Small intestine (tissue), 7 donors: ENCODE data around the gene NGF. TPM values are rescaled to one million over a fixed set of nuclear protein-coding genes. Genes with fewer than 3 reads are reported as not detected.

Source experiments
- DNase-seq, 2 donors: peaks; one replicate each; pipeline versions ENCODE4 v3.0.0 to v3.0.0-alpha.2; 2013
- FAIRE-seq: peaks from 2 replicates; lab custom pipeline; 2012; peaks lifted over from hg19 to GRCh38; lab: Jason Lieb, UNC
- H3K27ac ChIP-seq, 3 donors: one replicate each; pipeline ENCODE4 v1.5.1; 2013; ENCODE audit warnings: low read length in 2 of 3, mild to moderate bottlenecking in 2 of 3, control low read depth in 1 of 3, inconsistent platforms in 1 of 3, low read depth in 1 of 3, moderate library complexity in 1 of 3
- H3K27me3 ChIP-seq, 3 donors: one replicate each; pipeline ENCODE4 v1.6.1; 2013; ENCODE audit warnings: low read length in 3 of 3, inconsistent platforms in 1 of 3; ENCODE audit not compliant: control insufficient read depth in 3 of 3, insufficient read depth in 3 of 3
- H3K36me3 ChIP-seq, 3 donors: one replicate each; pipeline ENCODE4 v1.6.1; 2013; ENCODE audit warnings: low read length in 3 of 3, inconsistent platforms in 1 of 3, low read depth in 1 of 3, mild to moderate bottlenecking in 1 of 3, moderate library complexity in 1 of 3; ENCODE audit not compliant: control insufficient read depth in 3 of 3, insufficient read depth in 2 of 3
- H3K4me1 ChIP-seq, 3 donors: one replicate each; pipeline ENCODE4 v1.6.1; 2013; ENCODE audit warnings: low read length in 2 of 3, inconsistent platforms in 1 of 3, low read depth in 1 of 3, mild to moderate bottlenecking in 1 of 3, moderate library complexity in 1 of 3; ENCODE audit not compliant: control insufficient read depth in 3 of 3, insufficient read depth in 2 of 3
- H3K4me3 ChIP-seq, 3 donors: one replicate each; pipeline ENCODE4 v1.5.1; 2013; ENCODE audit warnings: low read length in 3 of 3, control low read depth in 1 of 3, inconsistent platforms in 1 of 3, low read depth in 1 of 3, mild to moderate bottlenecking in 1 of 3, moderate library complexity in 1 of 3
- H3K9me3 ChIP-seq, 2 donors: one replicate each; pipeline ENCODE4 v1.6.1; 2013; ENCODE audit warnings: low read depth in 1 of 2, low read length in 1 of 2; ENCODE audit not compliant: control insufficient read depth in 2 of 2, insufficient read depth in 1 of 2
- WGBS, 3 donors: extraction: QIAGEN DNeasy Blood & Tissue Kit; methylation state at CpG; one replicate each; pipeline ENCODE4 v1.1.7; 2013; 5-methylcytosine and 5-hydroxymethylcytosine counted together
- polyA plus RNA-seq, 4 donors: library from polyadenylated mRNA; stranded (reverse) in 3 of 4; unstranded in 1 of 4; fragments of 200-250 nt in 3 of 4; fragments of 120-200 nt in 1 of 4; gene quantifications; one replicate each; pipeline versions ENCODE4 v1.2.1 to v1.2.3, GENCODE V29; 2013
- donor health status: healthy with polysubstance abuse.
- donor health status: control.
- donor health status: control.
- donor health status: Bipolar disorder and iron deficiency.
- donor health status: healthy.

NGF gene
- polyA plus RNA-seq, 4 donors, result 0.27 to 3.0 TPM; not detected in 2

DNA sequence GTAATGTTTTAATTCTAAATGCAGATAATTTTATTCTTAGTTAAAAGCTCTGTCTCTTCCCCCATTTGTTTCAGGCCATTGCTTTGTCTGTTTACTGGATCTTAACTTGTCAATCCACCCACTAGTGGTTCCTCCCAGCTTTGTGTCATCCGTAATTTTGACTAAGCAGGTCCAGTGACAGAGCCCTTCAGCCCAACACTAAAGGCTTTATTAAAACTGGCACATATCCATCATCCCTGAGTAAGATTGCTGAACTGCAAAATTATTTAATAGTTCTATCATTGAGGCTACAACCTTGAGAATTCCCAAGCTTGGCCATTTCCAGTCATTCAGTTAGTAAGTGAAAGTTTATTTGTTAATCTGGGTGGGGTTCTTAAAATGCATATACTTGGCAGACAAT is 96.7 kb downstream of the NGF start:
- 84 to 96% (median 86%) methylated on average over 1 of the region's 1 CpG for WGBS, 3 donors
- Histone ChIP-seq H3K36me3 (no peaks in the 10 kb centered on the region), H3K27me3 (no peaks in the 10 kb centered on the region), H3K27ac (no peak overlapping the region), H3K4me3 (no peak overlapping the region), H3K4me1 (peaks cover 0 to 7% (median 6%) of the 10 kb centered on the region in 3 donors), H3K9me3 (no peaks in the 10 kb centered on the region)
- DNase-seq (no peak), FAIRE-seq (no peak)

DNA sequence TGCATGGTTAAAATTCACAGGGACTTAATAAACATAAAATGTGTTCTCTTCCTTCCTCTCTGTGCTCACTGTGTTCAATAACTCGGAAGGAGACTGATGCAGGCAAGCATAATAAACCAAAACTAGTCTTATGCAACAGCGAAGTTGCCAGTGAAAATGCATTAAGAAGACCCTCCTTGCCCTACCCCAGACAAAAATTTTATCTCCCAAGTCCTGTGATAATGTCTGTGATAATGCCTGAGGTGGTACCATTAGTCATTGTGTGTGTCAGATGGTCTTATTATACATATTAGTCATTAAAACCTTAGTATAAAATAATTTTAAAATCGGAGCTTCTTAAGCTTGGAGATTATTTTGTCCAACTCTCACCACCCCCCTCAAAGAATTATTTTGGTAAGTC is 97.8 kb downstream of the NGF start:
- 67 to 89% (median 69%) methylated on average over 3 of the region's 3 CpGs for WGBS, 3 donors
- Histone ChIP-seq H3K4me3 (no peak overlapping the region), H3K4me1 (peaks cover 0 to 7% (median 6%) of the 10 kb centered on the region in 3 donors), H3K27ac (no peak overlapping the region), H3K9me3 (no peaks in the 10 kb centered on the region), H3K36me3 (peaks cover 0 to 2% (median 0%) of the 10 kb centered on the region in 3 donors), H3K27me3 (no peaks in the 10 kb centered on the region)
- no peak for FAIRE-seq
- DNase-seq, result no peak

DNA sequence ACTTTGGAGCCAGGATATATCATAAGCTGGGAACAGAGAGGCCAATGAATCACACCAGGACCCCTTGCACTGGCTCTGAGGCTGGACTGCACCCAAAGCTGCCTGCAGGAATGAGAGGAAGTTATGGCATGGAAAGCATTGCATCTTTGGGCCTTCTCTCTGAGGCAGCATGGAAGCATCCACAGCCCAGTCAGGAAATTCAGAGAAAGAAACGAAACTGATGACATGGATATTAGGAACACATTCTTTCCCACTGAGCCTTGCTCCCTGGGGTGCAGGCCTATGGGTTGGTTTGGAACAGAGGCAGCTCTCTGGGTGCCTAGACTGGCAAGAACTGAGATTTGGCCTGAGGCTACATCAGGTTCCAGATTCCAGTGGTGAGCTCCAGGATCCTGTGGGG is 98.6 kb downstream of the NGF start:
- peaks cover 0 to 2% (median 0%) of the 10 kb centered on the region in 3 donors for H3K36me3 ChIP-seq
- no peak overlapping the region for H3K4me3 ChIP-seq
- WGBS, 3 donors, result 67 to 80% (median 73%) methylated on average over 1 of the region's 1 CpG
- DNase-seq, result no peak
- H3K27me3 ChIP-seq, result no peaks in the 10 kb centered on the region
- no peaks in the 10 kb centered on the region for H3K9me3 ChIP-seq
- no peak for FAIRE-seq
- H3K4me1 ChIP-seq, result peaks cover 0 to 7% (median 6%) of the 10 kb centered on the region in 3 donors
- H3K27ac ChIP-seq, result no peak overlapping the region

DNA sequence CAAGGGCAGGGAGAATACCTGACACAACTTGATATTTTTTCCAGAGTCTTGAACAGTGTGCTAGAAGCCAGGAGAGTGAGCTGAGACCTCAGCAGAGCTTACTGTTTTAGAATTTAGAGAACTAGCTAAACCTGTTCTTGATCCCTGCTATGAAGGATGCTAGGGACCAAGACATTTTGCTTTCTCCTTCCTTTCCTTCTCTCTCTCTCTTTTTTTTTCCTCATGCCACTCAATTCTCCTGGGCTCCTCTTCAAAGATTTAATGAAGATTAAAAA is 99.0 kb downstream of the NGF start:
- H3K36me3 ChIP-seq, result peaks cover 0 to 2% (median 0%) of the 10 kb centered on the region in 3 donors
- H3K4me3 ChIP-seq, result no peak overlapping the region
- H3K27me3 ChIP-seq, result no peaks in the 10 kb centered on the region
- FAIRE-seq (no peak), DNase-seq (no peak)
- no peaks in the 10 kb centered on the region for H3K9me3 ChIP-seq
- peaks cover 0 to 7% (median 6%) of the 10 kb centered on the region in 3 donors for H3K4me1 ChIP-seq
- no peak overlapping the region for H3K27ac ChIP-seq

DNA sequence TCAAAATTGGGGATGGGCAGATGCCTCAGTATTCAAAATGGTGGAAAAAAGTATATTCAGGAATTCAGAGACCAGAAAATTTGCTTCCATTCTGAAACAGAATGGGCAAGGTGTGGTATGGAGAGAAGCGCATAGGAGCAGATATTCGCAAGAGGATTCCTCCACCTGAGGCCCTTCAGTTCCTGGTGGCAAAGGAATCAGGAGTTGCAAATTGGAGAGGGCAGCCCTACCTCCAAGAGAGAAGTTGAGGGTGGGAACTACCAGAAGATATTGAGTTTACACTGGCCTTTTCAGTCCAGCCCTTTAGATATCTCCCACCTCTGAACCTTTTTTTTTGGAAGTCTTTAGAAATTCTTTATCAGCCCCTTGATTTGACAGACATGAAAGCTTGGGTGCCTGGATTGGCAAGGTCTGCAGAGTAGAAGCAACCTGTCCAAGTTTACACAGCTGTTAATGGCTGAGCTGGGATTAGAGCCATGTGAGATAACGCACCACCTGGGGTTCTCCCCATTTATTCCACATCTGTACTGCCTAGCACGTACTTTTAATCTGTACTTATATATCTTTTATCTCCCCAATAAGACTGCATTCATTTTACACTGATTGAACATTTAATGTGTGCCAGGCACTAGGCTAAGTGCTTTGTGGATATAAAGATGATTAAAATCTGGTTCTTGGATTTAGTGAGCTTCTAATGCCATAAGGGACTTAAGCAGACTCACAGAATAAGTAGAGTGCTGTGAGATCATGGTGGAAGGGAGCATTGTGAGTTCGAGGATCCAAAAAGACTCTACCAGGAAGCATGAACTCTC is 99.5 kb downstream of the NGF start:
- peaks cover 0 to 7% (median 6%) of the 10 kb centered on the region in 3 donors for H3K4me1 ChIP-seq
- no peaks in the 10 kb centered on the region for H3K9me3 ChIP-seq
- no peaks in the 10 kb centered on the region for H3K27me3 ChIP-seq
- WGBS, 3 donors, result 14 to 63% (median 37%) methylated on average over 5 of the region's 5 CpGs
- no peak overlapping the region for H3K27ac ChIP-seq
- peaks cover 0 to 2% (median 0%) of the 10 kb centered on the region in 3 donors for H3K36me3 ChIP-seq
- H3K4me3 ChIP-seq, result no peak overlapping the region
- peak in 1 of 2 donors; percentile 45 for DNase-seq
- no peak for FAIRE-seq

DNA sequence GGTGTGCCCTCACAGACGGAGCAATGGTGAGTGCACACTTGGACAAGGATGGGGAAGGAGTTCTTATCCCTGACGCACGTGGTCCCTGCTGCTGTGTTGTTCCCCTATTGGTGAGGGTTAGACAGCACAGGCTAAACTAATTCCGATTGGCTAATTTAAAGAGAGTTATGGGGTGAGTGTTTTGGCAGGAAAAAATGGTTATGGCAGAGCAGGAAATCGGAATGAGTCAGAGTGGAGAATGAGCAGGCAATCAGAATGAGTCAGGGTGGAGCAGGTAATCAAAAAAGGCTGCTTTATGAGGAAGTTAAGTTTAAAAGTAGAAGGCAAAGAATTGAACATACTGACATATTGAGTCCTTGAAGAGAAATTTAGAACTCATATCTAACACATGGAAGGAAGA is 100.5 kb downstream of the NGF start:
- Histone ChIP-seq H3K4me3 (no peak overlapping the region), H3K4me1 (peaks cover 0 to 7% (median 7%) of the 10 kb centered on the region in 3 donors), H3K9me3 (no peaks in the 10 kb centered on the region), H3K36me3 (peaks cover 0 to 2% (median 0%) of the 10 kb centered on the region in 3 donors), H3K27ac (peak overlapping the region; percentile 18 to 52 (median 32)), H3K27me3 (no peaks in the 10 kb centered on the region)
- 39 to 74% (median 60%) methylated on average over 5 of the region's 5 CpGs for WGBS, 3 donors
- FAIRE-seq (no peak), DNase-seq (peak in 1 of 2 donors; percentile 39)

DNA sequence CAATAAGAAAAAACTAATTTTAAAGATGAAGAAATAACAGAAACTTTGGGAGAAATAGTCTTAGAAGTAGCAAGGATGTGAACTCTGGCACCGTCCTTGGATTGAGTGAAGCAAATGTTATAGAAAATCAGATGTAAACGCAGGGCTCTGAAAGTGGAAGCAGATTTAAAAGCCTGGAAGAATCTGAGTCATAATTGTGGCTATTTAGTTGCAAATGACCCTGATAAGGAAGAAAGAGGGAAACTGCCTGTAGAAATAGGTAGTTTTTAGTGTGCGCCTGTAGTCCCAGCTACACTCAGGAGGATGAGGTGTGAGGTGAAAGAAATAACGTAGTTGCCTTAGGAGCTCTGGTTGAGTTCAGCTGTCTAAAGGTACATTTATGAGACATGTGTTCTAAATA is 101.0 kb downstream of the NGF start:
- H3K4me1 ChIP-seq, result peaks cover 0 to 7% (median 7%) of the 10 kb centered on the region in 3 donors
- peak; percentile 61 to 63 for DNase-seq

More for the DNA sequence above, 101.0 kb downstream of the NGF start:
- Histone ChIP-seq H3K27ac (peak overlapping the region in 1 of 3 donors; percentile 32), H3K36me3 (peaks cover 0 to 2% (median 0%) of the 10 kb centered on the region in 3 donors), H3K27me3 (no peaks in the 10 kb centered on the region), H3K4me3 (no peak overlapping the region), H3K9me3 (no peaks in the 10 kb centered on the region)
- no peak for FAIRE-seq
- WGBS, 3 donors, result 20 to 60% (median 43%) methylated on average over 4 of the region's 4 CpGs
